Amniotic epithelial cell (primary cell): ENCODE results near the gene ASL.
A peak's percentile ranks its signal among the peaks of the same experiment; 100 is the strongest.
"Not testable (repeated sequence)": the region's sequence is repeated elsewhere in the genome, so short reads cannot be mapped to it uniquely, and the experiment has no call there.

ENCODE experiments used
- DNase-seq: peaks from one replicate; pipeline ENCODE4 v3.0.0-alpha.2; 2010; ENCODE audit warnings: low read depth

ASL gene

DNA sequence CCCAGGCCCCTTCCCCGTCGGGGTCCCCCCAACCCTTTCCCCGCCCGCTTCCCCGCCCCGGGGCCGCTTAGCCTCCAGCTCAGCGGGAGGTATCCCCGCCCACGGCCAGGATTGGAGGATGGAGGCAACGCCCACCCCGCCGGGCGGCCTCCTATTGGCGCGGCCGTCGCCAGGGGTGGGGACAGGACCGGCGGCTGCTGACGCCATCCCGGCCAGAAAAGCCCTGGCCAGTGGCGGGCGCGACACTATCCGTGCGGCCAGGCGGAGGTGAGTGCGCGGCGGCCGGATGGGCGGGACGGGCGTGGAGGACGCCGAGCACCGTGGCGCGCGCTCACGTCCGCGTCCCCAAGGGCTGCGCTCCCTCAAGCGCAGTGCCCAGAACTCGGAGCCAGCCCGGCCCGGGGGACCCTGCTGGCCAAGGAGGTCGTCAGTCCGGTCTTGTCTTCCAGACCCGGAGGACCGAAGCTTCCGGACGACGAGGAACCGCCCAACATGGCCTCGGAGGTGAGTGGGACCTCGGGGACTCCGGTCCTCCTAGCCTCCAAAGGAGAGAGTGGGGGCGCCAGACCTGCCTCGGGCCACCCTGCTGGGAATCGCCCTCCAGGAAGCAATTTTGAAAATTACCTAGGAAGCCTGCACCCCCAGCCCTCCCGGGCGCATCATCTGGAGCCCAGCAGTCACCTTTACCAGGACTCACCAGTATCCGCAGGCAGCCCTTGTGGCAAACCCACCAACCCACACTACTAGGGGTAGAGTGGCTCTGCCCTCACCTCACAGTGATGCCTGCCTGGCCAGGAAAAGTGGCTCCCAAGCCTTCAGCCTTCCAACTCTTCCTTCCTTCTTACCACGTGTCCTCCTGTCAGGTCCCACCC lies at the start of gene ASL:
ASL (plus strand) TSS at position 230 of the 872 bp plus-strand sequence; CDS start at position 493, 263 bp downstream.
- peak; percentile 80 for DNase-seq

DNA sequence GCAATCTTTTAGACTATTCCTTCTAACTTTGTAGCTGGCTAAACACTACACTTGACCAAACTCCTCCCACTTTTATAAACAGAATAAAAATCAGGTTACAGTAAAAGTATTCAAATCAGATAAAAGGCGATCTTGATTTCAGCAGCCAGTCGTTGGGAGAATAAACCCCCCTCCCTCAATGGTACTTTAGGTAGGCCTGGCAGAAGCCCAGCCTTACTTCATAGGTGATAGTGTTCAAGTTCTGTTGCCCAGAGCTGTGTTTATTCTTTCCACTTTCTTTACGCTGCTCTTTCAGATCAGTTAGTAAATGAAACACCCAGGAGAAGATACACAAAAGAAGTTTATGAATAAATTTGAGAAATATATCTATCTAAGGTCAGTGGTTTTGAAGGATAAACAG lies 47.3 kb upstream of the ASL start:
- not testable (repeated sequence) for DNase-seq

DNA sequence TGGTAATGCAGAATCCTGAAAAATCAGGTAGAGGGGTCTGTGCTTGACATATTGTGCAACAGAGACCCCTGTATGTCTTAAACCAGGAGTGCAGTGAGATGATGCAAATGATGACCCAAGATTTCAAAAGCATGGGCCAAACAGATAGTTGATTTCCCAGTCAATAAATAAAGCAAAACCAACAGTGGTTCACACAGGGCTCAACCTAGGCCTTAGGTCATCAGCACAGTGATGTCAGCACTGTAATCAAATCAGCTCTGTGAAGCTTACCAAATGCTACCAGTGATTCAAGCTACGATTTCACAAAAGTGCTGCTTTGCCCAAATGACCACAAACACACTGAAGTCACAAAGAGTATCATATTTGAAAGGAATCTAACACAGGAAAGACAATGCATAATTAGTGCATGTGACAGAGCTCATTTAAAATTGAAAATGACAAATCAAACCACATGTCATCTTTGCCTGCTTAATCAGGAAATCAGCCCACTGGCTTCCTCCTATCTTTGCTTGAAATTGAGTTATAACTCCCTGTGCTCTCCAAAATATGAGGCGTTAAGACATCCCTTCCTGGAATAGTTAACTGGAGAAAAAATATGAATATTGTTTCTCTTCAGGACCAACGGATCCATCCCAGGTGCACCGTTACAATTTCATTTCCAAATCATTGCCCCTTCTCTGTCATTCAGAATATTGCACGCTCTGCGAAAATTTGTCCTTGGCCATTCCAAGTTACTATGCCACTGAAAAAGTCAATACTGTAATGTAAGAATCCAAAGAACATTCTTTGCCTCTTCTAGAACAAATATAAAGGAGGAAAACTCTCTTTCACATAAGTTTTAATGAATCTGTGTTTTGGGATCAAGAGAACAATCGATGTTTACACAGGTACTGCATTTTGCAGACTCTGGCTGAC lies 41.9 kb upstream of the ASL start:
- peak; percentile 72 for DNase-seq

GRCh38 chr7:66034436-66035010 lies 41.1 kb upstream of the ASL start:
- DNase-seq: not testable (repeated sequence)

- no peak for DNase-seq
Observed at GRCh38 chr7:66036382-66036781, 39.2 kb upstream of the ASL start.

DNA sequence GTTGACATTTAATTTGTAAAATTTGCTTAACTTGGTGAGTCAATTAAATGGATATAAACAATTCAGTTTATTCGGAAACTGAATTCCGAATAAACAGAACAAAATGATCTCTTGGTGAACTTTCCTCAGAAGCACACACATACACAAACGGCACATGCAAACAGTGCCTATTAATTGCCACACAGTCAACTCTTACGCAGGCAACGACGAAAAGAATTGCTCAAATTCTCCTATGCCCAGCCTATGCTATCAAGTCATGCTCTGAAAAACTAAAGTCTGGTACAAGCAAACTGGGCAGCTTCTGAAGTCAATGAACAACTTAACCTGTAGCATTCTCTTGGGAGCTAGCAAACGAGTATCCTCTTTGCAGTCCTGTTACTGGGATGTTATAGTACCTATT lies 38.8 kb upstream of the ASL start:
- no peak for DNase-seq

- no peak for DNase-seq
Observed at GRCh38 chr7:66039094-66039670, 36.4 kb upstream of the ASL start.

DNA sequence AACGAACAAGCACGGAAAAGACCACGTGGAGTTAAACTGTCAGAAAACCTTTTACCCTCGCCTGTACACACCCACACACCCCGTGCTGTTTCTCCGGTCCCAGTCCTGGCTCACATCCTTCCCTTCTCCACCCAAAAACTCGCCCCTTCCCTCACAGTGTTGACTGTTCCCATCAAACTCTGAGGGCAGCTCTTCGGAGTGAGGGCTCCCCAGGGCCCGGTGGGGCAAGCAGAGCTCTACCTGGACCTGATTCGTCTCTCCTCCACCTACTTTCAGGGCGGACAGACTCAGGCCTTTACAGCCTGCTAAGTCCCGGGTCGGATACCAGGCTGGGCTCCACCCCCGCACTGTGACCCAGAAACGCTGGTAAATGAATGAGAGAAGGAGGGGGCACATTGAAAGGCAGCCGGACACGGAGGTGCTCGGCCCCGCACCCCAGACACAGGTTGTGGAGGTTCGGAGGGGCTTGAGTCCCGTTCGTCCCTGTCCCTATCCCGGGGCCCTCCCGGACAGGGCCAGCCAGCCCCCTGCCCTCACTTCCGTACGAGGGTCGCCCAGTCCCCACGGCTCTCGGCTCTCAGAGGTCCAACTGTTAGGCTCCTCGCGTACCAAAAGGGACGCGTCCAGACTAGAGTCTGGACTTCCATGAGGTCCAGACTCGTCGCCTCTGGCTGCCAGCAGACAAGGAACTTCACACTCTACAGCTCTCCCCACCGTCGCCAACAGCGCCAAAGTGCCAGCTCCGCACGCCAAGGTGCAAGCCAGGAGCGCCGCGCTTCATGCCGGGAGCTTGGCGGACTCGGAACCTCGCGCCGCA lies 31.7 kb upstream of the ASL start:
- no peak for DNase-seq

DNA sequence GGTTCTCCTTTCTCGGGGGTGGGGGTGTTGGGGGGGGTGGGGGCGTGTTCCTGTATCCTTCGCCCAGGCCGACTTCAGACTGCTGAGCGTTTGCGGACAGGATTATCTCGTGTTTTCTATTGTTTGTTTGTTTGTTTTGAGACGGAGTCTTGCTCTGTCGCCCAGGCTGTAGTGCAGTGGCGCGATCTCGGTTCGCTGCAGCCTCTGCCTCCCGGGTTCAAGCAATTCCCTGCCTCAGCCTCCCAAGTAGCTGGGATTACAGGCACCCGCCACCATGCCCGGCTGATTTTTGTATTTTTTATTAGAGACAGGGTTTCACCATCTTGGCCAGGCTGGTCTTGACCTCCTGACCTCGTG lies 31.1 kb upstream of the ASL start:
- DNase-seq: not testable (repeated sequence)

GRCh38 chr7:66047426-66047825 lies 28.2 kb upstream of the ASL start:
- DNase-seq: peak; percentile 92

DNA sequence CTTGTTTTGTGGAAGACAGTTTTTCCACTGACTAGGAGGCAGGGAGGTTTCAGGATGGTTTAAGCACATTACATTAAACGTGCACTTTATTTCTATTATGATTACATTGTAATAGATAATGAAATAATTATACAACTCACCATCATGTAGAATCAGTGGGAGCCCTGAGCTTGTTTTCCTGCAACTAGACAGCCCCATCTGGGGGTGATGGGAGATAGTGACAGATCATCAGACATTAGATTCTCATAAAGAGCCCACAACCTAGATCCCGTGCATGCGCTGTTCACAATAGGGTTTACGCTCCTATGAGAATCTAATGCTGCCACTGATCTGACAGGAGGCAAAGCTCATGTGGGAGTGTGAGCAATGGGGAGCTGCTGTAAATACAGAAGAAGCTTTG lies 25.7 kb upstream of the ASL start:
- not testable (repeated sequence) for DNase-seq

GRCh38 chr7:66050337-66050957 lies 25.2 kb upstream of the ASL start:
- no peak for DNase-seq

DNA sequence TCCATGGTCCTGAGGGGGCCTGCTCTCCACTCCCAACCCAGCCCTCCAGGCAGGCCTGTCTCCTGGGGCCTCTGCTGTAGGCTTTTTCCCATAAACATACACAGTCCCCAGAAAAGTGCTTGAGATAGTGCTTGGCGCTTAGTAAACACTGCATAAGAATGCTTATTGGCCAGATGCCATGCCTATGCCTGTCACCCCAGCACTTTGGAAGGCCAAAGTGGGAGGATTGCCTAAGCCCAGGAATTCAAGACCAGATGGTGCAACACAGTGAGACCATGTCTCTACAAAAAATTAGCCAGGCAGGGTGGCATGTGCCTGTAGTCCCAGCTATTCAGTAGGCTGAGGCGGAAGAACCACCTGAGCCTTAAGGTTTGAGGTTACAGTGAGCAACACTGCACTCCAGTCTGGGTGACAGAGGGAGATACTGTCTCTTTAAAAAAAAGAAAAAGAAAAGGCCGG lies 24.6 kb upstream of the ASL start:
- peak; percentile 99 for DNase-seq

GRCh38 chr7:66052447-66052846 lies 23.2 kb upstream of the ASL start:
- DNase-seq: no peak

DNA sequence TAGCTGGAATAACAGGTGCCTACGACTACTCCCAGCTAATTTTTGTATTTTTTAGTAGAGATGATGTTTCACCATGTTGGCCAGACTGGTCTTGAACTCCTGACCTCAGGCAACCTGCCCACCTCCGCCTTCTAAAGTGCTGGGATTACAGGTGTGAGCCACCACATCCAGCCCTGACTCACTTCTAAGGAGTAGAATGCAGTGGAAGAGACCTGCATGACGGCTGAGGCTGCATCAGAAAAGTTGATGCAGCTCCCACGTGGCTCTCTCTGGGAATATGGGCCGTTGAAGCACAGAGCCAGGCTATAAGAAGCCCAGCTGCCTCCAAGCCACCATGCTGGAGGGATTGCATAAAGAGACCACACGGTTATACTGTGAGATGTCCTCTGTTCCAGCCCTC lies 21.6 kb upstream of the ASL start:
- DNase-seq: no peak

DNA sequence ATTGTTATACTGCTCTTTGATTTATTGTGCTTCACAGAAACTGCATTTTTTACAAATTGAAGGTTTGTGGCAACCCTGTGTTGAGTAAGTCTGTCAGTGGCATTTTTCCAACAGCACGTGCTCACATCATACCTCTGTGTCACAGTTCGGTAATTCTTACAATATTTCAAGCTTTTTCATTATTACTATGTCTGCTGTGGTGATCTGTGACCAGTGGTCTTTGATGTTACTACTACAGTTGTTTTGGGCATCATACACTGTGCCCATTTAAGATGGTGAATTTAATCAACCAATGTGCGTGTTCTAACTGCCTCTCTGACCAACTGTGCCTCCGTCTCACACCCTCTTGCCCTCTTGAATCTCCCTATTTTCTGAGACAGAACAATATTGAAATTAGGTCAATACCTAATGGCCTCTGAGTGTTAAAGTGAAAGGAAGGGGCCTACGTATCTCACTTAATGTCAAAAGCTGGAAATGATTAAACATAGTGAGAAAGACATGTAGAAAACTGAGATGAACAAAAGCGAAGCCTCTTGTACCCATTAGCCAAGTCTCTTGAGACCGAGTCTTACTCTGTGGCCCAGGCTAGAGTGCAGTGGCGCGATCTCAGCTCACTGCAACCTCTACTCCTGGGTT lies 20.2 kb upstream of the ASL start:
- DNase-seq: peak; percentile 64

DNA sequence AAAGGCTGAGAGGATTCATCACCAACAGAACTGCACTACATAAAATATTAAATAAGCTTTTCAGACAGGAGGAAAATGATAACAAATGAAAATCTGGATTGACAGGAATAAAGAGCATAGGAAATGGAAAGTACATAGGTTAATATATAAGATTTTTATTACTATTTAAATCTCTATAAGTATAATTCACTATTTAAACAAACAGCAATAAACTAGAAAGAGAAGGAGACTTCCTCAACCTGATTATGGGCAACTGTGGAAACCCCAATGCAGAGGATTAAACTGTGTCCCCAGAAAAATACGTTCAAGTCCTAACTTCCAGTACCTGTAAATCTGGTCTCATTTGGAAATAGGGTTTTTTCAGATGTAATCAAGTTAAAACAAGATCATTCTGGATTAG lies 14.8 kb upstream of the ASL start:
- no peak for DNase-seq

DNA sequence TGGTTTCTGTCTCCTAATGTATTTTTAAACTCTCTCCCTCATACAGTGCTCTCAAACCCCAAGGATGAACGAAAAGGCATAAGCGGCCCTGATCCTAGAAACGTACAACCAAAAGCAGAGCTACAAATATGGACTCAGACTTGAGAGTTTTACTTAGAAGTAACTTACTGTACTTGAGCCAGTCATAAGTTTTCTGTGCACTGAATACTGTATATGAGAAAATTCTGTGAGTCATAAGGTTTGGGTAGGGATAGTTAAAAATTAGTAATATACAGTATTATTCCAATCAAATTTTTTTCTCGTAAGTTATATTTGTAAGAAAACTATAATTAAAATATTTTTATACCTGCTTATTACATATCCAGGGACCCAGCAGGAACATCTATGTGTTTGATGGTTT lies 5.9 kb upstream of the ASL start:
- DNase-seq: no peak

DNA sequence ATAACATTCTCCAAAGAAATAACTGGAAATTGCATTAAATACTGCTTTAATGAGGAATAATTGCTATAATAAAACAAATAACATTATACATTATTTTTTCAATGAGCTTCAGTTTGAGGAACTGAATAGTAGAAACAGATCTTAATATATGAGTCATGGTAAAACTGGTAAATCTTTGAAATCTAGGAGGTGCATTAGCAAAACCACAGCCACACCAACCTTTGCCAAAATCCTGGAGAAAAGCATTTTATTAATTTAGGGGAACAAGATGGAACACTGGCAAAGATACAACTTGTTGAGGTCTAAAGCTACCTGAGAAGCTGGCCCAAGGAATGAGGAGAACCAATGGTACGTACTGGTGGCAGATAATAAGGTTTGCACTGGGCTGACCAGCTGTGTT lies 5.4 kb upstream of the ASL start:
- no peak for DNase-seq

DNA sequence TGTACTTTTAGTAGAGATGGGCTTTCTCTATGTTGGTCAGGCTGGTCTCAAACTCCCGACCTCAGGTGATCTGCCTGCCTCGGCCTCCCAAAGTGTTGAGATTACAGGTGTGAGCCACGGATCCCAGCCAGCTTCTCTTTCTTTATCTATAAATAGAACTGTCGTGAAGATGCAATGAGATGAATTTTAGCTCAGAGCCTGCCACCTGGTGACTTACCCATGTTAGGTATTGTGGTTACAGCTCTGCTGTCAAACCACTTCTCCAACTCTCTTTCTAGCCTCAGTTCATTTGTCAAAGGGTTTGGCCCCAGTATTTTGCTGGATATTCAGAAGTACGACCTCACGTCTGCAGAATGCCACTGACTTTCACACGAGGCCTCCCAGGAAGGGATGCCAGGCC lies 3.4 kb upstream of the ASL start:
- DNase-seq: not testable (repeated sequence)
